GM19240 (cell line): ENCODE results near the gene C22orf23.
"Not testable (repeated sequence)": the region's sequence is repeated elsewhere in the genome, so short reads cannot be mapped to it uniquely, and the experiment has no call there.

ENCODE experiments used
- DNase-seq: peaks from one replicate; pipeline ENCODE4 v3.0.0; 2011; ENCODE audit warnings: low spot score; ENCODE audit not compliant: insufficient read length

C22orf23 gene

GRCh38 chr22:37982151-37982785 lies 28.9 kb upstream of the C22orf23 start:
- DNase-seq, result no peak

- no peak for DNase-seq
These were observed 28.0 kb upstream of the C22orf23 start for GRCh38 chr22:37981282-37982011.

- DNase-seq, result no peak
These were observed 26.4 kb upstream of the C22orf23 start for GRCh38 chr22:37979782-37980181.

GRCh38 chr22:37976547-37976946 lies 23.1 kb upstream of the C22orf23 start:
- no peak for DNase-seq

GRCh38 chr22:37976022-37976421 lies 22.6 kb upstream of the C22orf23 start:
- not testable (repeated sequence) for DNase-seq

GRCh38 chr22:37975153-37975552 lies 21.8 kb upstream of the C22orf23 start:
- no peak for DNase-seq

- DNase-seq, result no peak
These were observed 20.1 kb upstream of the C22orf23 start for GRCh38 chr22:37973271-37974170.

GRCh38 chr22:37972527-37972926 lies 19.1 kb upstream of the C22orf23 start:
- DNase-seq, result no peak

GRCh38 chr22:37971475-37972434 lies 18.4 kb upstream of the C22orf23 start:
- no peak for DNase-seq

GRCh38 chr22:37970864-37971263 lies 17.5 kb upstream of the C22orf23 start:
- no peak for DNase-seq

- no peak for DNase-seq
These were observed 15.3 kb upstream of the C22orf23 start for GRCh38 chr22:37968452-37969251.

- no peak for DNase-seq
These were observed 14.4 kb upstream of the C22orf23 start for GRCh38 chr22:37967637-37968451.

- DNase-seq, result no peak
These were observed 13.7 kb upstream of the C22orf23 start for GRCh38 chr22:37967147-37967546.

GRCh38 chr22:37965940-37966664 lies 12.7 kb upstream of the C22orf23 start:
- DNase-seq, result no peak

- DNase-seq, result no peak
These were observed 7.7 kb upstream of the C22orf23 start for GRCh38 chr22:37961062-37961461.

GRCh38 chr22:37959231-37959825 lies 5.9 kb upstream of the C22orf23 start:
- no peak for DNase-seq

- no peak for DNase-seq
These were observed 3.8 kb upstream of the C22orf23 start for GRCh38 chr22:37957232-37957631.

- not testable (repeated sequence) for DNase-seq
These were observed 2.5 kb upstream of the C22orf23 start for GRCh38 chr22:37955825-37956397.
